Stimulated activated naive B cell treated with anti-CD40 and anti-IgM and Interleukin-4, amounts not matched to agents 10 μg/mL and 1 μg/mL and 100 μg/mL, for 72 hours (primary cell): ENCODE measurements around the gene LRRC49.
"Not testable (repeated sequence)": the region's sequence is repeated elsewhere in the genome, so short reads cannot be mapped to it uniquely, and the experiment has no call there.

Experiments
- ATAC-seq, 2 donors: fragments of 150-1000 bp; cut with Tn5 transposase; replicated peaks; 2 replicates each; pipeline ENCODE4 v1.10.0; 2021; ENCODE audit warnings: moderate library complexity in 1 of 2
- DNase-seq: peaks from one replicate; pipeline ENCODE4 v3.0.0; 2021
- H3K27ac Mint-ChIP-seq: one replicate; pipeline ENCODE4 v1.8.0; 2022; ENCODE audit warnings: mild to moderate bottlenecking, mixed read lengths
- H3K27me3 Mint-ChIP-seq, 2 donors: one replicate each; pipeline ENCODE4 v1.8.0; 2022; ENCODE audit warnings: mixed read lengths in 2 of 2
- H3K36me3 Mint-ChIP-seq, 2 donors: one replicate each; pipeline ENCODE4 v1.8.0; 2022; ENCODE audit warnings: mixed read lengths in 2 of 2, mild to moderate bottlenecking in 1 of 2
- H3K4me1 Mint-ChIP-seq, 2 donors: one replicate each; pipeline ENCODE4 v1.8.0; 2022; ENCODE audit warnings: mixed read lengths in 2 of 2, mild to moderate bottlenecking in 1 of 2
- H3K4me3 Mint-ChIP-seq, 2 donors: one replicate each; pipeline ENCODE4 v1.8.0; 2022; ENCODE audit warnings: mild to moderate bottlenecking in 2 of 2, mixed read lengths in 2 of 2, moderate library complexity in 1 of 2
- H3K9me3 Mint-ChIP-seq, 2 donors: one replicate each; pipeline ENCODE4 v1.8.0; 2022; ENCODE audit warnings: mixed read lengths in 2 of 2, mild to moderate bottlenecking in 1 of 2

The LRRC49 gene

GRCh38 chr15:70858614-70859321 is 33.9 kb upstream of the LRRC49 start:
- not testable (repeated sequence) for DNase-seq, H3K36me3 Mint-ChIP-seq, H3K9me3 Mint-ChIP-seq, H3K4me3 Mint-ChIP-seq, H3K4me1 Mint-ChIP-seq, H3K27ac Mint-ChIP-seq, ATAC-seq
- H3K27me3 Mint-ChIP-seq, result peaks cover 27 to 29% of the 10 kb centered on the region in 2 donors

GRCh38 chr15:70859322-70859908 is 33.2 kb upstream of the LRRC49 start:
- Mint-ChIP-seq H3K27me3 (peaks cover 25 to 29% of the 10 kb centered on the region in 2 donors), H3K36me3 (no peaks in the 10 kb centered on the region), H3K27ac (no peak overlapping the region), H3K4me3 (no peak overlapping the region), H3K4me1 (peaks cover 2 to 3% of the 10 kb centered on the region in 2 donors), H3K9me3 (no peaks in the 10 kb centered on the region)
- DNase-seq (no peak), ATAC-seq (no peak)

- Mint-ChIP-seq H3K27ac (no peak overlapping the region), H3K4me3 (no peak overlapping the region), H3K27me3 (peaks cover 20 to 23% of the 10 kb centered on the region in 2 donors), H3K36me3 (no peaks in the 10 kb centered on the region), H3K9me3 (no peaks in the 10 kb centered on the region), H3K4me1 (no peaks in the 10 kb centered on the region)
- DNase-seq (no peak), ATAC-seq (no peak)
Observed at GRCh38 chr15:70859998-70860397, 32.6 kb upstream of the LRRC49 start.

- Mint-ChIP-seq H3K27me3 (peaks cover 7 to 12% of the 10 kb centered on the region in 2 donors), H3K36me3 (no peaks in the 10 kb centered on the region), H3K4me1 (no peaks in the 10 kb centered on the region), H3K9me3 (no peaks in the 10 kb centered on the region), H3K4me3 (no peak overlapping the region), H3K27ac (no peak overlapping the region)
- DNase-seq (no peak), ATAC-seq (no peak)
Observed at GRCh38 chr15:70863450-70864218, 29.0 kb upstream of the LRRC49 start.

GRCh38 chr15:70866982-70867641 is 25.5 kb upstream of the LRRC49 start:
- H3K27me3 Mint-ChIP-seq, result peaks cover 8 to 11% of the 10 kb centered on the region in 2 donors
- no peaks in the 10 kb centered on the region for H3K36me3 Mint-ChIP-seq
- no peak overlapping the region for H3K4me3 Mint-ChIP-seq
- no peaks in the 10 kb centered on the region for H3K4me1 Mint-ChIP-seq
- no peak overlapping the region for H3K27ac Mint-ChIP-seq
- no peaks in the 10 kb centered on the region for H3K9me3 Mint-ChIP-seq
- ATAC-seq, result no peak
- no peak for DNase-seq

- no peak for DNase-seq
- no peak for ATAC-seq
- Mint-ChIP-seq H3K27me3 (peaks cover 12 to 14% of the 10 kb centered on the region in 2 donors), H3K9me3 (no peaks in the 10 kb centered on the region), H3K4me3 (no peak overlapping the region), H3K36me3 (no peaks in the 10 kb centered on the region), H3K4me1 (no peaks in the 10 kb centered on the region), H3K27ac (no peak overlapping the region)
Observed at GRCh38 chr15:70867911-70868467, 24.6 kb upstream of the LRRC49 start.

GRCh38 chr15:70869346-70869745 is 23.3 kb upstream of the LRRC49 start:
- ATAC-seq, result no peak
- Mint-ChIP-seq H3K4me1 (no peaks in the 10 kb centered on the region), H3K36me3 (no peaks in the 10 kb centered on the region), H3K4me3 (no peak overlapping the region), H3K27me3 (peaks cover 15 to 27% of the 10 kb centered on the region in 2 donors), H3K27ac (no peak overlapping the region), H3K9me3 (peaks cover 0 to 2% of the 10 kb centered on the region in 2 donors)
- DNase-seq, result no peak

GRCh38 chr15:70870051-70870450 is 22.6 kb upstream of the LRRC49 start:
- Mint-ChIP-seq H3K36me3 (no peaks in the 10 kb centered on the region), H3K9me3 (peaks cover 0 to 2% of the 10 kb centered on the region in 2 donors), H3K4me1 (no peaks in the 10 kb centered on the region), H3K27me3 (peaks cover 18 to 32% of the 10 kb centered on the region in 2 donors), H3K4me3 (no peak overlapping the region), H3K27ac (no peak overlapping the region)
- DNase-seq (no peak), ATAC-seq (no peak)

GRCh38 chr15:70871490-70871889 is 21.1 kb upstream of the LRRC49 start:
- H3K27me3 Mint-ChIP-seq, result peaks cover 18 to 41% of the 10 kb centered on the region in 2 donors
- not testable (repeated sequence) for H3K36me3 Mint-ChIP-seq, H3K9me3 Mint-ChIP-seq, H3K4me1 Mint-ChIP-seq, ATAC-seq, H3K27ac Mint-ChIP-seq, DNase-seq, H3K4me3 Mint-ChIP-seq

- H3K27me3 Mint-ChIP-seq, result peaks cover 18 to 47% of the 10 kb centered on the region in 2 donors
- DNase-seq (no peak), ATAC-seq (no peak)
- no peaks in the 10 kb centered on the region for H3K4me1 Mint-ChIP-seq
- no peak overlapping the region for H3K27ac Mint-ChIP-seq
- H3K4me3 Mint-ChIP-seq, result no peak overlapping the region
- no peaks in the 10 kb centered on the region for H3K36me3 Mint-ChIP-seq
- H3K9me3 Mint-ChIP-seq, result peaks cover 0 to 2% of the 10 kb centered on the region in 2 donors
Observed at GRCh38 chr15:70873232-70874054, 19.2 kb upstream of the LRRC49 start.

GRCh38 chr15:70875001-70875782 is 17.4 kb upstream of the LRRC49 start:
- no peak for ATAC-seq
- Mint-ChIP-seq H3K9me3 (peaks cover 0 to 2% of the 10 kb centered on the region in 2 donors), H3K36me3 (no peaks in the 10 kb centered on the region), H3K4me3 (no peak overlapping the region), H3K27me3 (peaks cover 23 to 54% of the 10 kb centered on the region in 2 donors), H3K27ac (no peak overlapping the region), H3K4me1 (no peaks in the 10 kb centered on the region)
- no peak for DNase-seq

- H3K27me3 Mint-ChIP-seq, result peaks cover 23 to 54% of the 10 kb centered on the region in 2 donors
- H3K36me3 Mint-ChIP-seq, result no peaks in the 10 kb centered on the region
- H3K4me3 Mint-ChIP-seq, result no peak overlapping the region
- ATAC-seq (no peak), DNase-seq (no peak)
- no peaks in the 10 kb centered on the region for H3K4me1 Mint-ChIP-seq
- peaks cover 0 to 2% of the 10 kb centered on the region in 2 donors for H3K9me3 Mint-ChIP-seq
- H3K27ac Mint-ChIP-seq, result no peak overlapping the region
Observed at GRCh38 chr15:70876011-70876410, 16.6 kb upstream of the LRRC49 start.

GRCh38 chr15:70876683-70877082 is 15.9 kb upstream of the LRRC49 start:
- Mint-ChIP-seq H3K27ac (no peak overlapping the region), H3K36me3 (no peaks in the 10 kb centered on the region), H3K4me3 (no peak overlapping the region), H3K4me1 (no peaks in the 10 kb centered on the region), H3K27me3 (peaks cover 23 to 47% of the 10 kb centered on the region in 2 donors), H3K9me3 (peaks cover 0 to 2% of the 10 kb centered on the region in 2 donors)
- DNase-seq (no peak), ATAC-seq (no peak)
